Fibroblast of skin of back (primary cell): ENCODE data around the gene RGS8.
A peak's percentile ranks its signal among the peaks of the same experiment; 100 is the strongest.

Experiments used
- DNase-seq: peaks from one replicate; pipeline ENCODE4 v3.0.0-alpha.2; 2013

Gene RGS8

GRCh38 chr1:182671750-182672486 is 12.5 kb downstream of the RGS8 start:
- DNase-seq: no peak

GRCh38 chr1:182670032-182670749 is 14.2 kb downstream of the RGS8 start:
- no peak for DNase-seq

- DNase-seq: no peak
Measured at GRCh38 chr1:182669266-182669665, 15.1 kb downstream of the RGS8 start.

- peak; percentile 11 for DNase-seq
Measured at GRCh38 chr1:182668521-182669054, 15.8 kb downstream of the RGS8 start.

- no peak for DNase-seq
Measured at GRCh38 chr1:182667848-182668505, 16.4 kb downstream of the RGS8 start.

- DNase-seq: peak; percentile 47
Measured at GRCh38 chr1:182666706-182667105, 17.7 kb downstream of the RGS8 start.

- no peak for DNase-seq
Measured at GRCh38 chr1:182664296-182664695, 20.1 kb downstream of the RGS8 start.

GRCh38 chr1:182662956-182663355 is 21.4 kb downstream of the RGS8 start:
- no peak for DNase-seq

- DNase-seq: peak; percentile 23
Measured at GRCh38 chr1:182662121-182662890, 22.1 kb downstream of the RGS8 start.

- DNase-seq: no peak
Measured at GRCh38 chr1:182658055-182658454, 26.3 kb downstream of the RGS8 start.

GRCh38 chr1:182656842-182657397 is 27.5 kb downstream of the RGS8 start:
- DNase-seq: no peak

GRCh38 chr1:182653986-182654385 is 30.4 kb downstream of the RGS8 start:
- no peak for DNase-seq

- no peak for DNase-seq
Measured at GRCh38 chr1:182652933-182653332, 31.5 kb downstream of the RGS8 start.

- DNase-seq: no peak
Measured at GRCh38 chr1:182651339-182651724, 33.1 kb downstream of the RGS8 start.

GRCh38 chr1:182650678-182651338 is 33.6 kb downstream of the RGS8 start:
- DNase-seq: no peak

- no peak for DNase-seq
Measured at GRCh38 chr1:182649041-182649440, 35.3 kb downstream of the RGS8 start.

GRCh38 chr1:182646739-182647138 is 37.6 kb downstream of the RGS8 start:
- no peak for DNase-seq

GRCh38 chr1:182644886-182645285 is 39.5 kb downstream of the RGS8 start:
- no peak for DNase-seq

GRCh38 chr1:182643699-182644098 is 40.7 kb downstream of the RGS8 start:
- no peak for DNase-seq

- no peak for DNase-seq
Measured at GRCh38 chr1:182642461-182642860, 41.9 kb downstream of the RGS8 start.

GRCh38 chr1:182641561-182641960 is 42.8 kb downstream of the RGS8 start:
- DNase-seq: no peak

- DNase-seq: no peak
Measured at GRCh38 chr1:182639330-182639729, 45.1 kb downstream of the RGS8 start.
